Measurements from ENCODE around the gene TMEM198. TPM values are rescaled to one million over a fixed set of nuclear protein-coding genes. Genes with fewer than 3 reads are reported as not detected.
A peak's percentile ranks its signal among the peaks of the same experiment; 100 is the strongest.

The TMEM198 gene
- total RNA-seq, 1 donor from 2014 or later = 15.7 TPM

GRCh38 chr2:219509780-219510511 lies 33.9 kb upstream of the TMEM198 start:
- Mint-ChIP-seq H3K9me3 (no peaks in the 10 kb centered on the region), H3K27ac (ENCODE audit: unreplicated experiment) (peak overlapping the region; percentile 81), H3K4me3 (peak overlapping the region; percentile 84), H3K36me3 (ENCODE audit: low read depth) (no peaks in the 10 kb centered on the region), H3K27me3 (ENCODE audit: low read depth) (peaks cover 32% of the 10 kb centered on the region), H3K4me1 (peaks cover 45% of the 10 kb centered on the region)
- TF ChIP-seq CTCF (conservative IDR thresholded peaks at IDR 0.05) = peak; percentile 70
- DNase-seq (ENCODE audit: low read depth, low spot score) = peak; percentile 67

GRCh38 chr2:219510512-219511135 lies 33.2 kb upstream of the TMEM198 start:
- DNase-seq (ENCODE audit: low read depth, low spot score) = no peak
- H3K27ac Mint-ChIP-seq (ENCODE audit: unreplicated experiment) = peak overlapping the region; percentile 81
- H3K36me3 Mint-ChIP-seq (ENCODE audit: low read depth) = no peaks in the 10 kb centered on the region
- peak overlapping the region; percentile 84 for H3K4me3 Mint-ChIP-seq
- H3K9me3 Mint-ChIP-seq = no peaks in the 10 kb centered on the region
- H3K27me3 Mint-ChIP-seq (ENCODE audit: low read depth) = peaks cover 36% of the 10 kb centered on the region
- H3K4me1 Mint-ChIP-seq = peaks cover 48% of the 10 kb centered on the region
- TF ChIP-seq CTCF (conservative IDR thresholded peaks at IDR 0.05) = no peak

GRCh38 chr2:219511547-219512325 lies 32.1 kb upstream of the TMEM198 start:
- H3K9me3 Mint-ChIP-seq = no peaks in the 10 kb centered on the region

GRCh38 chr2:219512524-219513216 lies 31.2 kb upstream of the TMEM198 start:
- DNase-seq (ENCODE audit: low read depth, low spot score) = no peak
- Mint-ChIP-seq H3K36me3 (ENCODE audit: low read depth) (no peaks in the 10 kb centered on the region), H3K27ac (ENCODE audit: unreplicated experiment) (no peak overlapping the region), H3K9me3 (no peaks in the 10 kb centered on the region), H3K4me1 (peaks cover 61% of the 10 kb centered on the region), H3K27me3 (ENCODE audit: low read depth) (peaks cover 53% of the 10 kb centered on the region), H3K4me3 (peak overlapping the region; percentile 56)
- TF ChIP-seq CTCF (conservative IDR thresholded peaks at IDR 0.05) = no peak

More at GRCh38 chr2:219511547-219512325, 32.1 kb upstream of the TMEM198 start:
- H3K4me3 Mint-ChIP-seq = peak overlapping the region; percentile 56
- no peak overlapping the region for H3K27ac Mint-ChIP-seq (ENCODE audit: unreplicated experiment)
- no peak for TF ChIP-seq CTCF (conservative IDR thresholded peaks at IDR 0.05)
- no peak for DNase-seq (ENCODE audit: low read depth, low spot score)
- H3K36me3 Mint-ChIP-seq (ENCODE audit: low read depth) = no peaks in the 10 kb centered on the region
- peaks cover 46% of the 10 kb centered on the region for H3K27me3 Mint-ChIP-seq (ENCODE audit: low read depth)
- peaks cover 56% of the 10 kb centered on the region for H3K4me1 Mint-ChIP-seq

GRCh38 chr2:219513787-219514186 lies 30.0 kb upstream of the TMEM198 start:
- no peaks in the 10 kb centered on the region for H3K36me3 Mint-ChIP-seq (ENCODE audit: low read depth)
- peaks cover 69% of the 10 kb centered on the region for H3K4me1 Mint-ChIP-seq
- no peak for DNase-seq (ENCODE audit: low read depth, low spot score)
- H3K27me3 Mint-ChIP-seq (ENCODE audit: low read depth) = peaks cover 58% of the 10 kb centered on the region
- no peak for TF ChIP-seq CTCF (conservative IDR thresholded peaks at IDR 0.05)
- no peaks in the 10 kb centered on the region for H3K9me3 Mint-ChIP-seq
- peak overlapping the region; percentile 61 for H3K4me3 Mint-ChIP-seq
- peak overlapping the region; percentile 50 for H3K27ac Mint-ChIP-seq (ENCODE audit: unreplicated experiment)
